ENCODE data around the gene TSPAN7. TPM values are rescaled to one million over a fixed set of nuclear protein-coding genes. Genes with fewer than 3 reads are reported as not detected.

Gene TSPAN7
- total RNA-seq, 1 donor from 2014 or later = 1.1 TPM

- H3K36me3 ChIP-seq (ENCODE audit: control insufficient read depth, insufficient read depth, low read length) = no peaks in the 10 kb centered on the region
- no peak for TF ChIP-seq CTCF (IDR thresholded peaks at IDR 0.05; ENCODE audit: insufficient read depth, low read length, severe bottlenecking)
- H3K4me3 ChIP-seq (ENCODE audit: low read depth, low read length) = no peak overlapping the region
- no peaks in the 10 kb centered on the region for H3K27me3 ChIP-seq (ENCODE audit: control insufficient read depth, insufficient read depth, low read length)
- DNase-seq (ENCODE audit: low read depth) (no peak), FAIRE-seq (no peak)
Observed at GRCh38 chrX:38646129-38646528, 84.8 kb downstream of the TSPAN7 start.

- no peak for TF ChIP-seq CTCF (IDR thresholded peaks at IDR 0.05; ENCODE audit: insufficient read depth, low read length, severe bottlenecking)
- H3K36me3 ChIP-seq (ENCODE audit: control insufficient read depth, insufficient read depth, low read length) = no peaks in the 10 kb centered on the region
- no peak for FAIRE-seq
- DNase-seq (ENCODE audit: low read depth) = no peak
- no peaks in the 10 kb centered on the region for H3K27me3 ChIP-seq (ENCODE audit: control insufficient read depth, insufficient read depth, low read length)
- H3K4me3 ChIP-seq (ENCODE audit: low read depth, low read length) = no peak overlapping the region
Observed at GRCh38 chrX:38649221-38649620, 87.9 kb downstream of the TSPAN7 start.

GRCh38 chrX:38649674-38650647, 88.6 kb downstream of the TSPAN7 start:
- Histone ChIP-seq H3K4me3 (ENCODE audit: low read depth, low read length) (no peak overlapping the region), H3K27me3 (ENCODE audit: control insufficient read depth, insufficient read depth, low read length) (no peaks in the 10 kb centered on the region), H3K36me3 (ENCODE audit: control insufficient read depth, insufficient read depth, low read length) (no peaks in the 10 kb centered on the region)
- FAIRE-seq (no peak), DNase-seq (ENCODE audit: low read depth) (no peak)
- no peak for TF ChIP-seq CTCF (IDR thresholded peaks at IDR 0.05; ENCODE audit: insufficient read depth, low read length, severe bottlenecking)

- DNase-seq (ENCODE audit: low read depth) (no peak), FAIRE-seq (no peak)
- H3K27me3 ChIP-seq (ENCODE audit: control insufficient read depth, insufficient read depth, low read length) = no peaks in the 10 kb centered on the region
- no peak overlapping the region for H3K4me3 ChIP-seq (ENCODE audit: low read depth, low read length)
- no peaks in the 10 kb centered on the region for H3K36me3 ChIP-seq (ENCODE audit: control insufficient read depth, insufficient read depth, low read length)
- no peak for TF ChIP-seq CTCF (IDR thresholded peaks at IDR 0.05; ENCODE audit: insufficient read depth, low read length, severe bottlenecking)
Observed at GRCh38 chrX:38651625-38652601, 90.6 kb downstream of the TSPAN7 start.

- FAIRE-seq (no peak), DNase-seq (ENCODE audit: low read depth) (no peak)
- Histone ChIP-seq H3K27me3 (ENCODE audit: control insufficient read depth, insufficient read depth, low read length) (no peaks in the 10 kb centered on the region), H3K4me3 (ENCODE audit: low read depth, low read length) (no peak overlapping the region), H3K36me3 (ENCODE audit: control insufficient read depth, insufficient read depth, low read length) (no peaks in the 10 kb centered on the region)
- TF ChIP-seq CTCF (IDR thresholded peaks at IDR 0.05; ENCODE audit: insufficient read depth, low read length, severe bottlenecking) = no peak
Observed at GRCh38 chrX:38652934-38653442, 91.6 kb downstream of the TSPAN7 start.
